Left kidney (tissue), 2 donors: Measurements from ENCODE around the gene RAB44. TPM values are rescaled to one million over a fixed set of nuclear protein-coding genes. Genes with fewer than 3 reads are reported as not detected.
"Not testable (repeated sequence)": the region's sequence is repeated elsewhere in the genome, so short reads cannot be mapped to it uniquely, and the experiment has no call there.

Experiments
- DNase-seq: peaks from one replicate; pipeline ENCODE4 v3.0.0-alpha.2; 2013
- polyA plus RNA-seq: library from polyadenylated mRNA; unstranded; fragments of 120-200 nt; gene quantifications from one replicate; pipeline ENCODE4 v1.2.1, GENCODE V29; 2013; ENCODE audit not compliant: insufficient read length

The RAB44 gene
- polyA plus RNA-seq, 1 donor: 0.05 TPM

GRCh38 chr6:36686668-36687513 is 10.7 kb upstream of the RAB44 start:
- DNase-seq: no peak

GRCh38 chr6:36688063-36688738 is 9.4 kb upstream of the RAB44 start:
- DNase-seq: no peak

- no peak for DNase-seq
These were observed 8.9 kb upstream of the RAB44 start for GRCh38 chr6:36688739-36689075.

GRCh38 chr6:36691011-36691410 is 6.6 kb upstream of the RAB44 start:
- no peak for DNase-seq

GRCh38 chr6:36691612-36692011 is 6.0 kb upstream of the RAB44 start:
- no peak for DNase-seq

GRCh38 chr6:36692220-36692619 is 5.4 kb upstream of the RAB44 start:
- DNase-seq: no peak

GRCh38 chr6:36692861-36693702 is 4.5 kb upstream of the RAB44 start:
- DNase-seq: no peak

GRCh38 chr6:36694616-36695015 is 3.0 kb upstream of the RAB44 start:
- peak; percentile 38 for DNase-seq

- DNase-seq: no peak
These were observed 2.2 kb upstream of the RAB44 start for GRCh38 chr6:36695414-36695813.

GRCh38 chr6:36698196-36698595 is 570 bp downstream of the RAB44 start:
- no peak for DNase-seq

GRCh38 chr6:36698871-36699271 is 1.2 kb downstream of the RAB44 start:
- DNase-seq: no peak

- no peak for DNase-seq
These were observed 1.7 kb downstream of the RAB44 start for GRCh38 chr6:36699348-36699747.

- DNase-seq: no peak
These were observed 2.6 kb downstream of the RAB44 start for GRCh38 chr6:36700071-36700812.

- DNase-seq: no peak
These were observed 3.2 kb downstream of the RAB44 start for GRCh38 chr6:36700831-36701230.

GRCh38 chr6:36701401-36701991 is 3.9 kb downstream of the RAB44 start:
- no peak for DNase-seq

- no peak for DNase-seq
These were observed 5.0 kb downstream of the RAB44 start for GRCh38 chr6:36702656-36703055.

- DNase-seq: no peak
These were observed 5.5 kb downstream of the RAB44 start for GRCh38 chr6:36703081-36703606.

- no peak for DNase-seq
These were observed 6.4 kb downstream of the RAB44 start for GRCh38 chr6:36703982-36704381.

GRCh38 chr6:36704961-36705577 is 7.4 kb downstream of the RAB44 start:
- not testable (repeated sequence) for DNase-seq

GRCh38 chr6:36706339-36706738 is 8.7 kb downstream of the RAB44 start:
- no peak for DNase-seq

- DNase-seq: no peak
These were observed 15.2 kb downstream of the RAB44 start for GRCh38 chr6:36712816-36713215.
